ENCODE data around the gene KIF3B. TPM values are rescaled to one million over a fixed set of nuclear protein-coding genes. Genes with fewer than 3 reads are reported as not detected.
A peak's percentile ranks its signal among the peaks of the same experiment; 100 is the strongest.

Gene KIF3B
- total and polyA plus RNA-seq, 2 of the 13 experiments (the other 11 are each of a cell fraction or from before 2014, with no cell fraction given), result 23.6 to 28.8 TPM

DNA sequence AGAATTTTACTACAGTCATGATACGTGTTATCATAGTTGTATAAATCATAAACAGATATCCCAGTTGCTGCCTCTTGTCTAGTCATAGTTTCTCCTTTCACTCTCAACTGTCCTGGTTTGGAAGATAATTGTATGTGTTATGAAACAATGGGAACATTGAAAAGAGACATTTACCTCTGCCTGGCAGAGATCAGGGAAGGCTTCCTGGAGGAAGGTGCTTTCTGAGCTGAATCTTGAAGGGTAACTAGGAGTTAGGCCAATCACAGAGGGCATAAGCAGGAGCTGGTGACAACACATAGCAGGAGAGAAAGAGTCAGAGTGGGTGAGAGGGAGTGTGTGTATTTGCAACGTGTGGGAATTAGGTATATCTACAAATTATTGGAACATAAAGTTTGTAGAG is 86.0 kb downstream of the KIF3B start:
- FAIRE-seq, result no peak
- H3K9me3 ChIP-seq (ENCODE audit: low read length), result no peaks in the 10 kb centered on the region
- no peaks in the 10 kb centered on the region; a peak in 1 of 5 replicates for H3K27me3 ChIP-seq (ENCODE audit: control insufficient read depth in 1 of 2, insufficient read depth in 2 of 2, low read length in 2 of 2)
- peak overlapping the region; percentile 46 for H3K4me2 ChIP-seq (ENCODE audit: low read depth, low read length)
- CTCF ChIA-PET (ENCODE audit: low intra/inter-chr PET ratio, low total read pairs), result no interaction called here
- no peak for DNase-seq (ENCODE audit: low spot score)
- no TSS peak for BruUV-seq (replicated peaks)
- in situ Hi-C loops (cut with HindIII; ENCODE audit: extremely low pct_ligation_motif_present, low pct_unique_long_range_greater_than_20kb), result no loop called here
- H3K4me1 ChIP-seq (ENCODE audit: insufficient read depth, low read length), result peaks cover 88% of the 10 kb centered on the region
- WGBS (ENCODE audit: low lambda C conversion rate), result 88% methylated on average over 2 of the region's 2 CpGs
- intact Hi-C loops (cut with micrococcal nuclease; ENCODE audit: unreplicated experiment), result no loop called here
- 0 out of 2 replicates have a peak overlapping the region, but pooled peaks have one; percentile 17 for H3K9ac ChIP-seq (ENCODE audit: insufficient read depth, low read depth, low read length)
- peaks cover 97% of the 10 kb centered on the region for H4K20me1 ChIP-seq (ENCODE audit: insufficient read depth, low read length)
- no peak overlapping the region for H3K4me3 ChIP-seq (replicated peaks in 1 of 3; ENCODE audit: insufficient read depth in 1 of 3, low read depth in 2 of 3, low read length in 3 of 3)
- POLR2A ChIA-PET, result interaction anchor here (0.5 to 2.2 kb wide), 2 partner anchors 19 to 182 kb away, joined by 4 to 6 read pairs; no protein-coding TSS in a partner anchor
- no peak for ATAC-seq
- H2AFZ ChIP-seq (ENCODE audit: low read length), result no peak overlapping the region
- H3K27ac ChIP-seq (ENCODE audit: extremely low read length, insufficient read depth, low read length), result peak overlapping the region; percentile 10
- peaks cover 96% of the 10 kb centered on the region for H3K79me2 ChIP-seq (ENCODE audit: insufficient read depth, low read length)
- peaks cover 3 to 14% of the 10 kb centered on the region in 2 experiments; a peak in 4 of 5 replicates for H3K36me3 ChIP-seq (replicated peaks in 1 of 2; ENCODE audit: control insufficient read depth in 1 of 2, insufficient read depth in 2 of 2, low read length in 2 of 2)
- TF ChIP-seq ZMYM3 (CRISPR knock-in tag; IDR thresholded peaks at IDR 0.05) (peak; percentile 94), MTF2 (CRISPR knock-in tag; IDR thresholded peaks at IDR 0.05; ENCODE audit: borderline replicate concordance) (no peak), GATAD1 (CRISPR knock-in tag; IDR thresholded peaks at IDR 0.05) (0 out of 2 replicates have a peak, but pooled peaks have one; percentile 14), ZNF3 (CRISPR knock-in tag; IDR thresholded peaks at IDR 0.05) (no peak), NBN (conservative IDR thresholded peaks at IDR 0.05) (no peak), NPAS2 (CRISPR knock-in tag; IDR thresholded peaks at IDR 0.05; ENCODE audit: borderline replicate concordance) (no peak), KDM1A (CRISPR knock-in tag; IDR thresholded peaks at IDR 0.05) (0 out of 2 replicates have a peak, but pooled peaks have one; percentile 71), AHR (CRISPR knock-in tag; IDR thresholded peaks at IDR 0.05) (no peak), POLR2A (IDR thresholded peaks at IDR 0.05; ENCODE audit: insufficient read depth in 1 of 2, low read depth in 2 of 2, low read length in 2 of 2) (no peak), CEBPG (CRISPR knock-in tag; IDR thresholded peaks at IDR 0.05) (peak; percentile 27; the same call in 1 of the 2 replicates), ZC3H13 (CRISPR knock-in tag; IDR thresholded peaks at IDR 0.05) (0 out of 2 replicates have a peak, but pooled peaks have one; percentile 27), NFE2 (CRISPR knock-in tag; IDR thresholded peaks at IDR 0.05) (no peak), ZNF607 (CRISPR knock-in tag; IDR thresholded peaks at IDR 0.05; ENCODE audit: borderline replicate concordance) (no peak)
- TF ChIP-seq, protein P1, sequence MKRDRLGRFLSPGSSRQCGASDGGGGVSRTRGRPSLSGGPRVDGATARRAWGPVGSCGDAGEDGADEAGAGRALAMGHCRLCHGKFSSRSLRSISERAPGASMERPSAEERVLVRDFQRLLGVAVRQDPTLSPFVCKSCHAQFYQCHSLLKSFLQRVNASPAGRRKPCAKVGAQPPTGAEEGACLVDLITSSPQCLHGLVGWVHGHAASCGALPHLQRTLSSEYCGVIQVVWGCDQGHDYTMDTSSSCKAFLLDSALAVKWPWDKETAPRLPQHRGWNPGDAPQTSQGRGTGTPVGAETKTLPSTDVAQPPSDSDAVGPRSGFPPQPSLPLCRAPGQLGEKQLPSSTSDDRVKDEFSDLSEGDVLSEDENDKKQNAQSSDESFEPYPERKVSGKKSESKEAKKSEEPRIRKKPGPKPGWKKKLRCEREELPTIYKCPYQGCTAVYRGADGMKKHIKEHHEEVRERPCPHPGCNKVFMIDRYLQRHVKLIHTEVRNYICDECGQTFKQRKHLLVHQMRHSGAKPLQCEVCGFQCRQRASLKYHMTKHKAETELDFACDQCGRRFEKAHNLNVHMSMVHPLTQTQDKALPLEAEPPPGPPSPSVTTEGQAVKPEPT (CRISPR knock-in tag; IDR thresholded peaks at IDR 0.05; ENCODE audit: low read depth), result 0 out of 2 replicates have a peak, but pooled peaks have one; percentile 30
- TF ChIP-seq, protein P2, sequence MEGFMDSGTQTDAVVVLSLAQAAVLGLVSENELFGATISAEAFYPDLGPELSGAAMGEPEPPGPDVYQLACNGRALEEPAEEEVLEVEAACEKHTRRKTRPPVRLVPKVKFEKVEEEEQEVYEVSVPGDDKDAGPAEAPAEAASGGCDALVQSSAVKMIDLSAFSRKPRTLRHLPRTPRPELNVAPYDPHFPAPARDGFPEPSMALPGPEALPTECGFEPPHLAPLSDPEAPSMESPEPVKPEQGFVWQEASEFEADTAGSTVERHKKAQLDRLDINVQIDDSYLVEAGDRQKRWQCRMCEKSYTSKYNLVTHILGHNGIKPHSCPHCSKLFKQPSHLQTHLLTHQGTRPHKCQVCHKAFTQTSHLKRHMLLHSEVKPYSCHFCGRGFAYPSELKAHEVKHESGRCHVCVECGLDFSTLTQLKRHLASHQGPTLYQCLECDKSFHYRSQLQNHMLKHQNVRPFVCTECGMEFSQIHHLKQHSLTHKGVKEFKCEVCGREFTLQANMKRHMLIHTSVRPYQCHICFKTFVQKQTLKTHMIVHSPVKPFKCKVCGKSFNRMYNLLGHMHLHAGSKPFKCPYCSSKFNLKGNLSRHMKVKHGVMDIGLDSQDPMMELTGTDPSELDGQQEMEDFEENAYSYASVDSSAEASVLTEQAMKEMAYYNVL (CRISPR knock-in tag; IDR thresholded peaks at IDR 0.05; ENCODE audit: borderline replicate concordance), result no peak
- TF ChIP-seq, protein P3, sequence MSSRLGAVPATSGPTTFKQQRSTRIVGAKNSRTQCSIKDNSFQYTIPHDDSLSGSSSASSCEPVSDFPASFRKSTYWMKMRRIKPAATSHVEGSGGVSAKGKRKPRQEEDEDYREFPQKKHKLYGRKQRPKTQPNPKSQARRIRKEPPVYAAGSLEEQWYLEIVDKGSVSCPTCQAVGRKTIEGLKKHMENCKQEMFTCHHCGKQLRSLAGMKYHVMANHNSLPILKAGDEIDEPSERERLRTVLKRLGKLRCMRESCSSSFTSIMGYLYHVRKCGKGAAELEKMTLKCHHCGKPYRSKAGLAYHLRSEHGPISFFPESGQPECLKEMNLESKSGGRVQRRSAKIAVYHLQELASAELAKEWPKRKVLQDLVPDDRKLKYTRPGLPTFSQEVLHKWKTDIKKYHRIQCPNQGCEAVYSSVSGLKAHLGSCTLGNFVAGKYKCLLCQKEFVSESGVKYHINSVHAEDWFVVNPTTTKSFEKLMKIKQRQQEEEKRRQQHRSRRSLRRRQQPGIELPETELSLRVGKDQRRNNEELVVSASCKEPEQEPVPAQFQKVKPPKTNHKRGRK (CRISPR knock-in tag; IDR thresholded peaks at IDR 0.05), result no peak
- TF ChIP-seq, protein P4, sequence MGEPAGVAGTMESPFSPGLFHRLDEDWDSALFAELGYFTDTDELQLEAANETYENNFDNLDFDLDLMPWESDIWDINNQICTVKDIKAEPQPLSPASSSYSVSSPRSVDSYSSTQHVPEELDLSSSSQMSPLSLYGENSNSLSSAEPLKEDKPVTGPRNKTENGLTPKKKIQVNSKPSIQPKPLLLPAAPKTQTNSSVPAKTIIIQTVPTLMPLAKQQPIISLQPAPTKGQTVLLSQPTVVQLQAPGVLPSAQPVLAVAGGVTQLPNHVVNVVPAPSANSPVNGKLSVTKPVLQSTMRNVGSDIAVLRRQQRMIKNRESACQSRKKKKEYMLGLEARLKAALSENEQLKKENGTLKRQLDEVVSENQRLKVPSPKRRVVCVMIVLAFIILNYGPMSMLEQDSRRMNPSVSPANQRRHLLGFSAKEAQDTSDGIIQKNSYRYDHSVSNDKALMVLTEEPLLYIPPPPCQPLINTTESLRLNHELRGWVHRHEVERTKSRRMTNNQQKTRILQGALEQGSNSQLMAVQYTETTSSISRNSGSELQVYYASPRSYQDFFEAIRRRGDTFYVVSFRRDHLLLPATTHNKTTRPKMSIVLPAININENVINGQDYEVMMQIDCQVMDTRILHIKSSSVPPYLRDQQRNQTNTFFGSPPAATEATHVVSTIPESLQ (CRISPR knock-in tag; conservative IDR thresholded peaks at IDR 0.05), result no peak
- TF ChIP-seq, protein P5, sequence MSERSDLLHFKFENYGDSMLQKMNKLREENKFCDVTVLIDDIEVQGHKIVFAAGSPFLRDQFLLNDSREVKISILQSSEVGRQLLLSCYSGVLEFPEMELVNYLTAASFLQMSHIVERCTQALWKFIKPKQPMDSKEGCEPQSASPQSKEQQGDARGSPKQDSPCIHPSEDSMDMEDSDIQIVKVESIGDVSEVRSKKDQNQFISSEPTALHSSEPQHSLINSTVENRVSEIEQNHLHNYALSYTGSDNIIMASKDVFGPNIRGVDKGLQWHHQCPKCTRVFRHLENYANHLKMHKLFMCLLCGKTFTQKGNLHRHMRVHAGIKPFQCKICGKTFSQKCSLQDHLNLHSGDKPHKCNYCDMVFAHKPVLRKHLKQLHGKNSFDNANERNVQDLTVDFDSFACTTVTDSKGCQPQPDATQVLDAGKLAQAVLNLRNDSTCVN (CRISPR knock-in tag; IDR thresholded peaks at IDR 0.05; ENCODE audit: borderline replicate concordance), result no peak
